ENCODE measurements around the gene PCDHA6. TPM values are rescaled to one million over a fixed set of nuclear protein-coding genes. Genes with fewer than 3 reads are reported as not detected.
"Not testable (repeated sequence)": the region's sequence is repeated elsewhere in the genome, so short reads cannot be mapped to it uniquely, and the experiment has no call there.

The PCDHA6 gene
- total and polyA plus RNA-seq, 4 experiments from 2014 or later, result not detected

GRCh38 chr5:140840978-140841962, 13.5 kb downstream of the PCDHA6 start, which contains the start of gene PCDHA8:
TSS of gene PCDHA8 (plus strand) at chr5:140841187. CDS start at chr5:140841322, 135 bp downstream.
- no peaks in the 10 kb centered on the region for H3K4me1 Mint-ChIP-seq
- H3K36me3 ChIP-seq (ENCODE audit: insufficient read depth, low read length), result no peaks in the 10 kb centered on the region
- peak in 1 of 5 donors; percentile 8 for DNase-seq
- CTCF ChIA-PET (ENCODE audit: partially characterized antibody), result no interaction called here
- peak within 1 kb of the TSS in 3 of 8 donors; percentile 6 to 34 (median 17) for H3K4me3 Mint-ChIP-seq
- intact Hi-C loops (cut with micrococcal nuclease), result no loop called here
- H3K27me3 Mint-ChIP-seq, result peaks cover 2 to 10% of the 10 kb centered on the region in 2 donors
- H3K27ac Mint-ChIP-seq, result no peak within 1 kb of the TSS
- no peaks in the 10 kb centered on the region for H3K4me1 ChIP-seq (ENCODE audit: insufficient read depth, low read length)
- peaks cover 0 to 44% (median 19%) of the 10 kb centered on the region in 8 donors for H3K9me3 Mint-ChIP-seq
- no peak within 1 kb of the TSS for H3K4me3 ChIP-seq (ENCODE audit: low read length in 2 of 2)
- POLR2A ChIA-PET (ENCODE audit: partially characterized antibody), result no interaction called here
- no peak within 1 kb of the TSS for H3K27ac ChIP-seq (ENCODE audit: low read depth, low read length)
- no peaks in the 10 kb centered on the region for H3K27me3 ChIP-seq (ENCODE audit: insufficient read depth, low read length)
- H3K36me3 Mint-ChIP-seq, result peaks cover 0 to 1% of the 10 kb centered on the region in 2 donors
- no peaks in the 10 kb centered on the region for H3K9me3 ChIP-seq (ENCODE audit: control insufficient read depth in 1 of 2, low read length in 2 of 2)

GRCh38 chr5:140842798-140843733, 15.3 kb downstream of the PCDHA6 start:
- no peak overlapping the region for H3K27ac ChIP-seq (ENCODE audit: low read depth, low read length)
- no peak overlapping the region for H3K27ac Mint-ChIP-seq
- POLR2A ChIA-PET (ENCODE audit: partially characterized antibody), result no interaction called here
- no peak for DNase-seq
- peaks cover 0 to 3% of the 10 kb centered on the region in 2 donors for H3K36me3 Mint-ChIP-seq
- H3K27me3 Mint-ChIP-seq, result peaks cover 13 to 18% of the 10 kb centered on the region in 2 donors
- intact Hi-C loops (cut with micrococcal nuclease), result no loop called here
- H3K4me1 ChIP-seq (ENCODE audit: insufficient read depth, low read length), result no peaks in the 10 kb centered on the region
- CTCF ChIA-PET (ENCODE audit: partially characterized antibody), result no interaction called here
- H3K36me3 ChIP-seq (ENCODE audit: insufficient read depth, low read length), result no peaks in the 10 kb centered on the region
- H3K4me3 Mint-ChIP-seq, result no peak overlapping the region
- H3K4me1 Mint-ChIP-seq, result no peaks in the 10 kb centered on the region
- H3K27me3 ChIP-seq (ENCODE audit: insufficient read depth, low read length), result no peaks in the 10 kb centered on the region
- H3K4me3 ChIP-seq (ENCODE audit: low read length in 2 of 2), result no peak overlapping the region
- H3K9me3 ChIP-seq (ENCODE audit: control insufficient read depth in 1 of 2, low read length in 2 of 2), result no peaks in the 10 kb centered on the region
- H3K9me3 Mint-ChIP-seq, result peaks cover 3 to 44% (median 23%) of the 10 kb centered on the region in 8 donors

- H3K4me3 Mint-ChIP-seq; H3K27ac ChIP-seq (ENCODE audit: low read depth, low read length); H3K36me3 ChIP-seq (ENCODE audit: insufficient read depth, low read length); H3K36me3 Mint-ChIP-seq; intact Hi-C loops (cut with micrococcal nuclease); DNase-seq; H3K4me1 ChIP-seq (ENCODE audit: insufficient read depth, low read length); H3K27me3 ChIP-seq (ENCODE audit: insufficient read depth, low read length); CTCF ChIA-PET (ENCODE audit: partially characterized antibody); H3K4me3 ChIP-seq (ENCODE audit: low read length in 2 of 2); POLR2A ChIA-PET (ENCODE audit: partially characterized antibody); H3K9me3 ChIP-seq (ENCODE audit: control insufficient read depth in 1 of 2, low read length in 2 of 2); H3K4me1 Mint-ChIP-seq: not testable (repeated sequence)
- H3K27me3 Mint-ChIP-seq, result peaks cover 12 to 17% of the 10 kb centered on the region in 2 donors
- H3K27ac Mint-ChIP-seq, result peak within 1 kb of the TSS in 1 of 7 donors; percentile 48
- peaks cover 5 to 35% (median 7%) of the 10 kb centered on the region in 8 donors for H3K9me3 Mint-ChIP-seq
Observed at GRCh38 chr5:140848139-140849102, 20.7 kb downstream of the PCDHA6 start, which contains the start of gene PCDHA9. TSS of gene PCDHA9 (plus strand) at chr5:140848382. CDS start at chr5:140848496, 114 bp downstream.

- POLR2A ChIA-PET (ENCODE audit: partially characterized antibody); H3K36me3 Mint-ChIP-seq; intact Hi-C loops (cut with micrococcal nuclease): not testable (repeated sequence)
Observed at GRCh38 chr5:140849831-140850634, 22.3 kb downstream of the PCDHA6 start.

GRCh38 chr5:140855772-140856674, 28.3 kb downstream of the PCDHA6 start, which contains the start of gene PCDHA10:
TSS of gene PCDHA10 (plus strand) at chr5:140855897. CDS start at chr5:140856049, 152 bp downstream.
- Histone ChIP-seq H3K27ac (ENCODE audit: low read depth, low read length) (no peak within 1 kb of the TSS), H3K4me3 (ENCODE audit: low read length in 2 of 2) (no peak within 1 kb of the TSS), H3K9me3 (ENCODE audit: control insufficient read depth in 1 of 2, low read length in 2 of 2) (no peaks in the 10 kb centered on the region), H3K27me3 (ENCODE audit: insufficient read depth, low read length) (no peaks in the 10 kb centered on the region), H3K36me3 (ENCODE audit: insufficient read depth, low read length) (no peaks in the 10 kb centered on the region), H3K4me1 (ENCODE audit: insufficient read depth, low read length) (no peaks in the 10 kb centered on the region)
- DNase-seq, result no peak
- H3K27me3 Mint-ChIP-seq, result peaks cover 4 to 8% of the 10 kb centered on the region in 2 donors
- intact Hi-C loops (cut with micrococcal nuclease), result no loop called here
- no peak within 1 kb of the TSS for H3K4me3 Mint-ChIP-seq
- no peaks in the 10 kb centered on the region for H3K4me1 Mint-ChIP-seq
- CTCF ChIA-PET (ENCODE audit: partially characterized antibody), result no interaction called here
- H3K9me3 Mint-ChIP-seq, result peaks cover 6 to 31% (median 13%) of the 10 kb centered on the region in 8 donors
- no peaks in the 10 kb centered on the region for H3K36me3 Mint-ChIP-seq
- no peak within 1 kb of the TSS for H3K27ac Mint-ChIP-seq
- POLR2A ChIA-PET (ENCODE audit: partially characterized antibody), result no interaction called here

More at GRCh38 chr5:140849831-140850634, 22.3 kb downstream of the PCDHA6 start:
- DNase-seq; H3K27ac ChIP-seq (ENCODE audit: low read depth, low read length); H3K27ac Mint-ChIP-seq; CTCF ChIA-PET (ENCODE audit: partially characterized antibody); H3K9me3 ChIP-seq (ENCODE audit: control insufficient read depth in 1 of 2, low read length in 2 of 2); H3K36me3 ChIP-seq (ENCODE audit: insufficient read depth, low read length); H3K4me1 Mint-ChIP-seq; H3K27me3 ChIP-seq (ENCODE audit: insufficient read depth, low read length); H3K4me3 ChIP-seq (ENCODE audit: low read length in 2 of 2); H3K4me1 ChIP-seq (ENCODE audit: insufficient read depth, low read length); H3K4me3 Mint-ChIP-seq: not testable (repeated sequence)
- Mint-ChIP-seq H3K9me3 (peaks cover 5 to 34% (median 8%) of the 10 kb centered on the region in 8 donors), H3K27me3 (peaks cover 13 to 17% of the 10 kb centered on the region in 2 donors)

Measured in CD4-positive, alpha-beta memory T cell (primary cell).